Neutrophil (primary cell): Measurements from ENCODE around the gene TRERF1.

Experiments
- H3K27ac ChIP-seq: fragments of 200-600 bp; sonication (generic); 2 replicates; pipeline ENCODE4 v1.5.1; 2016; ENCODE audit warnings: mild to moderate bottlenecking, moderate library complexity
- H3K27me3 ChIP-seq: fragments of 200-600 bp; sonication (generic); 2 replicates; pipeline ENCODE4 v1.6.0; 2016; ENCODE audit warnings: mild to moderate bottlenecking
- H3K36me3 ChIP-seq: fragments of 200-600 bp; sonication (generic); 2 replicates; pipeline ENCODE4 v1.5.1; 2017
- H3K4me1 ChIP-seq, 2 experiments: fragments of 200-600 bp in 1 of 2; sonication (generic) in 1 of 2; 1 replicate in 1 of 2; 2 replicates in 1 of 2; pipeline versions ENCODE4 v1.5.1 to v1.6.1; 2013 to 2016; ENCODE audit warnings: low read depth in 1 of 2, low read length in 1 of 2, mild to moderate bottlenecking in 1 of 2, moderate library complexity in 1 of 2; ENCODE audit not compliant: control insufficient read depth in 1 of 2, insufficient read depth in 1 of 2
- H3K4me3 ChIP-seq, 2 experiments: fragments of 200-600 bp in 1 of 2; sonication (generic) in 1 of 2; 1 replicate in 1 of 2; 2 replicates in 1 of 2; pipeline ENCODE4 v1.5.1; 2013 to 2016; ENCODE audit warnings: low read depth in 1 of 2, low read length in 1 of 2, mild to moderate bottlenecking in 1 of 2, moderate library complexity in 1 of 2
- H3K9me3 ChIP-seq: fragments of 200-600 bp; sonication (generic); 2 replicates; pipeline ENCODE4 v1.5.1; 2016
- CTCF ChIP-seq: fragments of 200-600 bp; sonication (generic); IDR thresholded peaks from 2 replicates; pipeline ENCODE4 v1.5.1; 2016; ENCODE audit warnings: antibody characterized with exemption

TRERF1 gene

GRCh38 chr6:42224222-42225028 is 227.3 kb downstream of the TRERF1 start:
- Histone ChIP-seq H3K27ac (no peak overlapping the region), H3K27me3 (no peaks in the 10 kb centered on the region), H3K9me3 (no peaks in the 10 kb centered on the region), H3K4me3 (no peak overlapping the region), H3K4me1 (no peaks in the 10 kb centered on the region), H3K36me3 (peaks cover 36% of the 10 kb centered on the region)
- no peak for TF ChIP-seq CTCF

- H3K27ac ChIP-seq: no peak overlapping the region
- peaks cover 6 to 9% of the 10 kb centered on the region in 2 experiments for H3K4me1 ChIP-seq
- no peak for TF ChIP-seq CTCF
Observed at GRCh38 chr6:42222448-42222847, 229.3 kb downstream of the TRERF1 start.

GRCh38 chr6:42221546-42221945 is 230.2 kb downstream of the TRERF1 start:
- Histone ChIP-seq H3K4me3 (no peak overlapping the region), H3K36me3 (peaks cover 7% of the 10 kb centered on the region), H3K9me3 (no peaks in the 10 kb centered on the region), H3K27ac (no peak overlapping the region), H3K4me1 (peaks cover 15 to 18% of the 10 kb centered on the region in 2 experiments), H3K27me3 (no peaks in the 10 kb centered on the region)
- TF ChIP-seq CTCF: no peak

More at GRCh38 chr6:42222448-42222847, 229.3 kb downstream of the TRERF1 start:
- H3K36me3 ChIP-seq: peaks cover 16% of the 10 kb centered on the region
- H3K27me3 ChIP-seq: no peaks in the 10 kb centered on the region
- H3K9me3 ChIP-seq: no peaks in the 10 kb centered on the region
- H3K4me3 ChIP-seq: no peak overlapping the region

- TF ChIP-seq CTCF: no peak
- no peaks in the 10 kb centered on the region for H3K9me3 ChIP-seq
- no peak overlapping the region for H3K27ac ChIP-seq
- no peaks in the 10 kb centered on the region for H3K27me3 ChIP-seq
- no peak overlapping the region for H3K4me3 ChIP-seq
- H3K36me3 ChIP-seq: no peaks in the 10 kb centered on the region
- peaks cover 18 to 19% of the 10 kb centered on the region in 2 experiments for H3K4me1 ChIP-seq
Observed at GRCh38 chr6:42220807-42221206, 230.9 kb downstream of the TRERF1 start.

- TF ChIP-seq CTCF: no peak
- no peaks in the 10 kb centered on the region for H3K9me3 ChIP-seq
- H3K36me3 ChIP-seq: peaks cover 14% of the 10 kb centered on the region
Observed at GRCh38 chr6:42217519-42218367, 234.0 kb downstream of the TRERF1 start, which contains the start of gene MRPS10. TSS of gene MRPS10 (minus strand) at chr6:42217861. CDS start at chr6:42217849, 12 bp downstream.

More at GRCh38 chr6:42217519-42218367, 234.0 kb downstream of the TRERF1 start, which contains the start of gene MRPS10:
- H3K27me3 ChIP-seq: no peaks in the 10 kb centered on the region
- peak within 1 kb of the TSS; percentile 75 for H3K27ac ChIP-seq
- peaks cover 18 to 19% of the 10 kb centered on the region in 2 experiments for H3K4me1 ChIP-seq
- H3K4me3 ChIP-seq: peak within 1 kb of the TSS; percentile 87 to 94
